ENCODE measurements around the gene CGNL1. TPM values are rescaled to one million over a fixed set of nuclear protein-coding genes. Genes with fewer than 3 reads are reported as not detected.
A peak's percentile ranks its signal among the peaks of the same experiment; 100 is the strongest.

Gene CGNL1
- polyA plus RNA-seq, 1 experiment = 0.06 TPM

DNA sequence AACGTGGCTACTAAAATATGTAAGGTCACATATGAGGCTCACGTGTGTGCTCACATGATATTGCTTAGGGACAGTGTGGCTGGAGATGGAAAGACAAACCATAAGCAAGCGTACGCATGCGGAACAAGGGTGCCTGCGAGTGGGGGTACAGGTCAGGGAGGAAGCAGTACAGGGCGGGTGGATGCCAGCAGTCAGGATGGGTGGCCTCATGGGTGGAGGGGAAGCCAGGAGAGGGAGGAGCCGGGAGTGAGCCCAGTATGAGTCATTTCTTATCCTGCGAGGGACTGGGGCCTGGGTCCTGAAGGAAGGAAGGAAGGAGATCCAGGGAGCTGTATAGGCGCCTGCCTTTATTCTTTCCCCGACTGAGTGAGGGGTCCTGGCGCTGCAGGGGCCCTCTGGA, 42.0 kb upstream of the CGNL1 start:
- no peak for DNase-seq (ENCODE audit: low read depth)
- TF ChIP-seq, protein P1, sequence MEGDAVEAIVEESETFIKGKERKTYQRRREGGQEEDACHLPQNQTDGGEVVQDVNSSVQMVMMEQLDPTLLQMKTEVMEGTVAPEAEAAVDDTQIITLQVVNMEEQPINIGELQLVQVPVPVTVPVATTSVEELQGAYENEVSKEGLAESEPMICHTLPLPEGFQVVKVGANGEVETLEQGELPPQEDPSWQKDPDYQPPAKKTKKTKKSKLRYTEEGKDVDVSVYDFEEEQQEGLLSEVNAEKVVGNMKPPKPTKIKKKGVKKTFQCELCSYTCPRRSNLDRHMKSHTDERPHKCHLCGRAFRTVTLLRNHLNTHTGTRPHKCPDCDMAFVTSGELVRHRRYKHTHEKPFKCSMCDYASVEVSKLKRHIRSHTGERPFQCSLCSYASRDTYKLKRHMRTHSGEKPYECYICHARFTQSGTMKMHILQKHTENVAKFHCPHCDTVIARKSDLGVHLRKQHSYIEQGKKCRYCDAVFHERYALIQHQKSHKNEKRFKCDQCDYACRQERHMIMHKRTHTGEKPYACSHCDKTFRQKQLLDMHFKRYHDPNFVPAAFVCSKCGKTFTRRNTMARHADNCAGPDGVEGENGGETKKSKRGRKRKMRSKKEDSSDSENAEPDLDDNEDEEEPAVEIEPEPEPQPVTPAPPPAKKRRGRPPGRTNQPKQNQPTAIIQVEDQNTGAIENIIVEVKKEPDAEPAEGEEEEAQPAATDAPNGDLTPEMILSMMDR (IDR thresholded peaks at IDR 0.05; ENCODE audit: insufficient read depth, low read depth, low read length) = no peak
- ChIA-PET CTCF (interaction anchor here (2.4 kb wide), 1 partner anchor 193 kb away, joined by 12 read pairs; no protein-coding TSS in a partner anchor), POLR2A (interaction anchor here (0.6 kb wide), 1 partner anchor 237 kb away, joined by 3 read pairs; no protein-coding TSS in a partner anchor)
- H3K27me3 ChIP-seq (ENCODE audit: control insufficient read depth, insufficient read depth, low read length) = no peaks in the 10 kb centered on the region
- H3K36me3 ChIP-seq (ENCODE audit: control insufficient read depth, insufficient read depth, low read length) = no peaks in the 10 kb centered on the region
- no peak overlapping the region for H3K4me3 ChIP-seq (ENCODE audit: low read depth, low read length)

DNA sequence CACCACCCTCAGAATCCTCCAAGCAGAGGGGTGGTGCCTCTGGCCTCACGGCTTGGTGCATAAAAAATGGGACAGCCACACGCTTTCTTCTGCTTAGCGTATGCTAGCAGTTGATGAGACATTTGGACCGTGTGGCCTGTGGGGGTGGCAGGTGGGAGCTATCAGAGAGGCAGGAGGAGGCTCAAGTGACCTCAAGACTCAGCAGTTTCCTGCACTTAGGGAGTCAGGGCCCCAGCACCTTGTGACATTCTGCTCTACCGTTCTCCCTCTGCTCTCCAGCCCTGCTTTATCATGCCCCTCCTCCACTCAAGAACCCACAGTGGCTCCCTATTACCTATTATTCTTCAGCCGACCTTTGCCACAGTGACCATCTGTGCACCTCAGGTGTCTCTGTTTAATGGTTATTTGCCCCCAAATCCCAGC, 41.0 kb upstream of the CGNL1 start:
- Histone ChIP-seq H3K4me3 (ENCODE audit: low read depth, low read length) (no peak overlapping the region), H3K36me3 (ENCODE audit: control insufficient read depth, insufficient read depth, low read length) (no peaks in the 10 kb centered on the region), H3K27me3 (ENCODE audit: control insufficient read depth, insufficient read depth, low read length) (no peaks in the 10 kb centered on the region)
- ChIA-PET CTCF (interaction anchor here (1.1 to 2.4 kb wide), 2 partner anchors 192 to 207 kb away, joined by 3 to 12 read pairs; no protein-coding TSS in a partner anchor), POLR2A (no interaction called here)
- TF ChIP-seq, protein P1 (IDR thresholded peaks at IDR 0.05; ENCODE audit: insufficient read depth, low read depth, low read length) = no peak
- no peak for DNase-seq (ENCODE audit: low read depth)

DNA sequence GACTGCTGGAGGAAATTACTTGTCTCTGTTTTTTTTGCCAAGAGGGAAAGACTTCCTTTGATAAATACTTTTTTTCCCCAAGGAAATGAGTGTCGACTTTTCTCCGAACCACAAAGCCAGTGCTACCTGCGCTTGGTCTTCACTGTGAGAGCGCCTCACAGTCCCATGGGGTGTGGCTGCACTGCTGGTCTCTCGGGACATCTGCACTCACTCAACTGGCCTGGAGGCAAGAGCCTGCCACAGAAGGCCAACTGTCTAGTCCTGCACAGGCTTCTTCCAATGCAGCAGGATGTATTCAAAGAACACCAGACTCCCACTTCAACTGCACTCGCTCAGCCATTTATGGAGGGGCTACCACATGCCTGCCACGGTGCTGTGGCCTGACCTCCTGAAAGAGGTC, 40.6 kb upstream of the CGNL1 start:
- Histone ChIP-seq H3K36me3 (ENCODE audit: control insufficient read depth, insufficient read depth, low read length) (no peaks in the 10 kb centered on the region), H3K27me3 (ENCODE audit: control insufficient read depth, insufficient read depth, low read length) (no peaks in the 10 kb centered on the region), H3K4me3 (ENCODE audit: low read depth, low read length) (no peak overlapping the region)
- CTCF ChIA-PET = interaction anchor here (1.1 to 13.5 kb wide), 3 partner anchors 192 to 206 kb away, joined by 3 to 336 read pairs (median 12); no protein-coding TSS in a partner anchor
- TF ChIP-seq, protein P1 (IDR thresholded peaks at IDR 0.05; ENCODE audit: insufficient read depth, low read depth, low read length) = no peak
- DNase-seq (ENCODE audit: low read depth) = no peak
- POLR2A ChIA-PET = no interaction called here

DNA sequence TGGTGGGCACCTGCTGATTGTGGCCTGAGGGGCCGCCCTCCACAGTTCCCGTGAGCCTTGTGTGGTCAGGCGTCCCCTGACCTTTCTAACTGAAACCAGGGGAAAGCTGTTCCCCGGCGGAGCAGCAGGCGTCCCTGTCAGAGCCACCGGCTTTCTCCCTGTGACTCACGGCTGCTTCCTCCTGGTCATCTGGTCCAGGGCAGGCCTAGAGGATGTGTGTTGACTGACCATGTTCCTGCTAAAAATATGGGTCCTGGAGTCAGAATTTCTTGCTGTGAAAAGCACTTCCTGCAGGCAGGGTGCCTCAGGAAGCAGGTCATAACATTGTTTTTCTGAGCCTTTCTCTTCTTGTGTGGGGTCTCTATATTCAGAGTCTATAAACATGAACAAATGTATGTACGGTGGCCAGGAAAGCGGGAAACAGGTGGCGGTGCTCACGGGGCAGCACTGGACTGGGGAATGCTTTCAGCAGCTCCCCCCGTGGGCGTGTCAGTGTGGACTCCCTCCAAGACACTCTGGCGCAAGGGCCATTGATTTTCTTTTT, 38.4 kb upstream of the CGNL1 start:
- no peaks in the 10 kb centered on the region for H3K27me3 ChIP-seq (ENCODE audit: control insufficient read depth, insufficient read depth, low read length)
- H3K36me3 ChIP-seq (ENCODE audit: control insufficient read depth, insufficient read depth, low read length) = no peaks in the 10 kb centered on the region
- ChIA-PET POLR2A (no interaction called here), CTCF (interaction anchor here (0.5 to 13.5 kb wide), 5 partner anchors 16 to 207 kb away, joined by 3 to 336 read pairs (median 63); no protein-coding TSS in a partner anchor)
- H3K4me3 ChIP-seq (ENCODE audit: low read depth, low read length) = no peak overlapping the region
- no peak for DNase-seq (ENCODE audit: low read depth)
- TF ChIP-seq, protein P1 (IDR thresholded peaks at IDR 0.05; ENCODE audit: insufficient read depth, low read depth, low read length) = peak; percentile 59

DNA sequence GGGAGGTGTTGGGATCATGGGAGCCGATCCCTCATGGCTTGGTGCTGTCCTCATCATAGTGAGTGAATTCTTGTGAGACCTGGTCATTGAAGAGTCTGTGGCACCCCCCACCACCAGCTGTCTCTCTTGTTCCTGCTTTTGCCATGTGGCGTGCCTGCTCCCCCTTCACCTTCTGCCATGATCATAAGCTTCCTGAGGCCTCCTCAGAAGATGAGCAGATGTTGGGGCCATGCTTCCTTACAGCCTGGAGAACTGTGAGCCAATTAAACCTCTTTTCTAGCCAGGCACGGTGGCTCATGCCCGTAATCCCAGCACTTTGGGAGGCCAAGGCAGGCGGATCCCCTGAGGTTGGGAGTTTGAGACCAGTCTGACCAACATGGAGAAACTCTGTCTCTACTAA, 37.0 kb upstream of the CGNL1 start:
- ChIA-PET CTCF (interaction anchor here (1.3 to 13.5 kb wide), 12 partner anchors 9 to 205 kb away, joined by 3 to 336 read pairs (median 20); no protein-coding TSS in a partner anchor), POLR2A (no interaction called here)
- TF ChIP-seq, protein P1 (IDR thresholded peaks at IDR 0.05; ENCODE audit: insufficient read depth, low read depth, low read length) = no peak
- no peak overlapping the region for H3K4me3 ChIP-seq (ENCODE audit: low read depth, low read length)
- DNase-seq (ENCODE audit: low read depth) = no peak
- no peaks in the 10 kb centered on the region for H3K27me3 ChIP-seq (ENCODE audit: control insufficient read depth, insufficient read depth, low read length)
- H3K36me3 ChIP-seq (ENCODE audit: control insufficient read depth, insufficient read depth, low read length) = no peaks in the 10 kb centered on the region

All from BJ (cell line).